BLaER1 treated with 17β-estradiol and CSF1 and Interleukin-3, amounts not matched to agents 10 nM and 100 nM (cell line): ENCODE measurements around the gene FBRS.
"Not testable (repeated sequence)": the region's sequence is repeated elsewhere in the genome, so short reads cannot be mapped to it uniquely, and the experiment has no call there.

Experiments used
- H3K27ac ChIP-seq, 11 experiments: shearing (Covaris generic); formaldehyde crosslinking; 2 replicates each; pipeline ENCODE4 v1.8.1; 2022
- H3K27me3 ChIP-seq, 11 experiments: shearing (Covaris generic); formaldehyde crosslinking; 2 replicates each; pipeline ENCODE4 v1.8.1; 2022
- H3K36me3 ChIP-seq, 11 experiments: shearing (Covaris generic); formaldehyde crosslinking; 2 replicates each; pipeline ENCODE4 v1.8.1; 2022
- H3K4me1 ChIP-seq, 10 experiments: shearing (Covaris generic); formaldehyde crosslinking; 2 replicates each; pipeline ENCODE4 v1.8.1; 2022
- H3K4me2 ChIP-seq, 11 experiments: shearing (Covaris generic); formaldehyde crosslinking; 2 replicates each; pipeline ENCODE4 v1.8.1; 2022
- H3K4me3 ChIP-seq, 10 experiments: shearing (Covaris generic); formaldehyde crosslinking; 2 replicates each; pipeline ENCODE4 v1.8.1; 2022
- H3K9ac ChIP-seq, 11 experiments: shearing (Covaris generic); formaldehyde crosslinking; 2 replicates each; pipeline ENCODE4 v1.8.1; 2022
- H3K9me3 ChIP-seq, 11 experiments: shearing (Covaris generic); formaldehyde crosslinking; replicated peaks in 1 of 11; 2 replicates each; pipeline ENCODE4 v1.8.1; 2022
- H4K20me1 ChIP-seq, 11 experiments: shearing (Covaris generic); formaldehyde crosslinking; 2 replicates each; pipeline ENCODE4 v1.8.1; 2022
- Cebpa-rat ChIP-seq, 11 experiments: shearing (Covaris generic); IDR thresholded peaks; 2 replicates each; pipeline ENCODE4 v1.8.1; 2022

Gene FBRS

DNA sequence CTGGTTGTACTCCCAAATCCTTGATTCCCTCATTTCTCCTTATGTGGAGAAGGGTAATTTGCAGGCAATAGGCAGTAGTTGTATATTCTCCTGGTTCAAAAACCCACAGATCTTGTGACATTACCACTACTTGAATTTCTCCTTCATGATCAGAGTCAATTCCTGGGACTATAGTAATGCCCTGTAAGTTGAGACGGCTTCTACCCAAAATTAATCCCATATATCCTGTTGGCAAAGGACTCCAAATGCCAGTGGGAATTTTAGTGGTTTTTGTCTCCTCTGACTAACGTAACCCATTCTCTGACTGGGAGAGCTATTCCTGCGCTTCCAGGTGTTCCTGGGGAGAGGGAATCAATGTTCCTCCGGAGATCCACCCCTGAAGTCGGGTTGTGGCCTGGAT lies 36.5 kb upstream of the FBRS start:
- Histone ChIP-seq H3K27ac (no peak overlapping the region), H3K36me3 (no peaks in the 10 kb centered on the region), H3K4me2 (no peak overlapping the region), H3K4me3 (no peak overlapping the region), H3K9ac (no peak overlapping the region), H3K27me3 (no peaks in the 10 kb centered on the region), H3K9me3 (peaks cover 18 to 46% (median 37%) of the 10 kb centered on the region in 11 experiments; a peak in 21 of 22 replicates), H4K20me1 (no peaks in the 10 kb centered on the region), H3K4me1 (peaks cover 0 to 33% (median 26%) of the 10 kb centered on the region in 10 experiments; a peak in 17 of 20 replicates)
- no peak for TF ChIP-seq Cebpa-rat (IDR thresholded peaks at IDR 0.05)

DNA sequence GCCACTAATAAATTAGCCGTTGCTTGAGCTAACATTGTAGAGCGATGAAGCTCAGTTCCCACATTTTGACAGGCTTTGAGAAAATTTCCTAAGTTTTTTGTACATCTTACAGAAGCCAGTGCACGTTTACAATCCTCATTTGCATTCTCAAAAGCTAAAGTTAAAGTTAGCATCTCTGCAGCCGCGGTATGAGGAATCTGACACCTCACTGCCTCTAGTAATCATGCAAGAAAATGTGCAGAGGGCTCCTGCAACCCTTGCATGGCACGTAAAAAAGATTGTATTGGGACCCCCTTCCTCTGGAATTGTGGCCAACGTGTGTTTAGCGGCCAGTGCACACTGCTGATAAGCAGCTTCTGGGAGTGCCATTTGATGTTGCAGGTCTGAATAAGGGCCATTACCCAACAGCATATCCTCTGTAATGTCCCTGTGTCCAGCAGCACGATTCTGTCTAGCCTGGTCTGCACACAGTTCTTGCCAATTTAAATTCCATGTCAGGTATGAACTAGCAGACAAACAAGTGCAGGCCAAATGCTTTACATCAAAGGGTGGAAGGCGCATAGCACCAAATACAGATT lies 35.7 kb upstream of the FBRS start:
- Histone ChIP-seq H3K36me3 (no peaks in the 10 kb centered on the region), H3K4me2 (no peak overlapping the region), H3K9me3 (peaks cover 18 to 38% (median 30%) of the 10 kb centered on the region in 11 experiments; a peak in 21 of 22 replicates), H3K4me3 (no peak overlapping the region), H3K9ac (no peak overlapping the region), H3K27me3 (no peaks in the 10 kb centered on the region), H4K20me1 (no peaks in the 10 kb centered on the region), H3K4me1 (peaks cover 0 to 38% (median 27%) of the 10 kb centered on the region in 10 experiments; a peak in 17 of 20 replicates), H3K27ac (no peak overlapping the region)
- no peak for TF ChIP-seq Cebpa-rat (IDR thresholded peaks at IDR 0.05)

DNA sequence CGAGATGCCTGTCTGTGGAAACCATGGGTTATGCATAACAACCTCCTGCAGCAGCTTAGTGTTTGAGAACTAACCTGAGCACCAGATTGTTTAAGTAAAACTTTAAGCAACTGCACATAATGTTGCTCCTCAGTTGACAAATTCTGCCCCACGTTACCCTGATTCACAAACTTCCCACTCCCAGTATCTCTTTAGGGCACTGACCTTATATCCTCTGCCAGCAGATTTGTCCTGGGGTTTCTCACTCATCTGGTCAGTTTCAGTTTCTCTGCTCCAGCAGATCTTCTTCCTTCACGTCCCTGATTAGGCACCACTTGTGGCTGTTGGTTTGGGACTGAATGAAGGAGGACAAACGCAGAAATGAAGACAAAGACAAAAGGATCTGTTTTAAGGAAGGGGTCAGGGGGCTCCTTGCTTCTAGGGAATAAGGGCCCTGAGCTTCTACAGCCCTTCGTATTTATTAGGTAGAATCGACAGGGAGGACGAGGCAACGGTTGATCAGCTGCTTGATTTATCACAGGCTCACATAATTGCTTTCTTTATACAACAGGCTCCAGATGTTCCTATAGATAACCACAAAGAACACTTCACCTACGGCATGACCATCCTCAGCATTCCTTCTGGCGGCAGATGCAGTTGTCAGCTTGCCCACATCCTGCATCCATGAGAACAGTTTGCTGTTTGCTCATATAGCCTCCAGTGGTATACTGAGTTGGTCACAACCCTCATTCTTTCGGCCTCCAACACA lies 34.5 kb upstream of the FBRS start:
- H4K20me1 ChIP-seq = no peaks in the 10 kb centered on the region
- no peak overlapping the region for H3K4me2 ChIP-seq
- H3K36me3 ChIP-seq = no peaks in the 10 kb centered on the region
- H3K9me3 ChIP-seq = peaks cover 9 to 27% (median 18%) of the 10 kb centered on the region in 11 experiments; a peak in 21 of 22 replicates
- no peak overlapping the region for H3K27ac ChIP-seq
- no peaks in the 10 kb centered on the region for H3K27me3 ChIP-seq
- H3K9ac ChIP-seq = no peak overlapping the region
- peaks cover 7 to 38% (median 24%) of the 10 kb centered on the region in 10 experiments; a peak in 19 of 20 replicates for H3K4me1 ChIP-seq
- no peak for TF ChIP-seq Cebpa-rat (IDR thresholded peaks at IDR 0.05)
- no peak overlapping the region for H3K4me3 ChIP-seq

DNA sequence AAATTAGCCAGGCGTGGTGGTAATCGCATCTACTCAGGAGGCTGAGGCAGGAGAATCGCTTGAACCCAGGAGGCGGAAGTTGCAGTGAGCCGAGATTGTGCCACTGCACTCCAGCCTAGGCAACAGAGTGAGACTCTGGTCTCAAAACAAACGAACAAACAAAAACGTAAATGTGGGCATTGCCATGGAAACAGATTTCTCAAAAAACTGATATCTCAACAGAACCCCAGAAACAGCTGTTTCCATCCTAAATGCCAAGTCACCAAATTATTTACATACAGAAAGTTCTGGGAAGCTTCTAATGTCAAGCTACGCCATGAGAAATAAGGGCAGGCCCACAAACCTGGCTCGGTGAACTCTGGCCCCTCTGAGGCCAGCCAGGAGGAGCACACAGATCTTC lies 32.0 kb upstream of the FBRS start:
- no peaks in the 10 kb centered on the region for H4K20me1 ChIP-seq
- peak overlapping the region in 2 of 11 experiments; percentile 1 to 25; a peak in 1 of 22 replicates for H3K27ac ChIP-seq
- no peaks in the 10 kb centered on the region for H3K36me3 ChIP-seq
- peaks cover 0 to 23% (median 12%) of the 10 kb centered on the region in 10 experiments; a peak in 16 of 20 replicates for H3K4me1 ChIP-seq
- no peaks in the 10 kb centered on the region for H3K27me3 ChIP-seq
- H3K4me2 ChIP-seq = peak overlapping the region in 6 of 11 experiments; percentile 9 to 43 (median 22); a peak in 5 of 22 replicates
- H3K9me3 ChIP-seq = peaks cover 4 to 20% (median 13%) of the 10 kb centered on the region in 11 experiments; a peak in 18 of 22 replicates
- no peak for TF ChIP-seq Cebpa-rat (IDR thresholded peaks at IDR 0.05)
- H3K9ac ChIP-seq = no peak overlapping the region
- H3K4me3 ChIP-seq = no peak overlapping the region

DNA sequence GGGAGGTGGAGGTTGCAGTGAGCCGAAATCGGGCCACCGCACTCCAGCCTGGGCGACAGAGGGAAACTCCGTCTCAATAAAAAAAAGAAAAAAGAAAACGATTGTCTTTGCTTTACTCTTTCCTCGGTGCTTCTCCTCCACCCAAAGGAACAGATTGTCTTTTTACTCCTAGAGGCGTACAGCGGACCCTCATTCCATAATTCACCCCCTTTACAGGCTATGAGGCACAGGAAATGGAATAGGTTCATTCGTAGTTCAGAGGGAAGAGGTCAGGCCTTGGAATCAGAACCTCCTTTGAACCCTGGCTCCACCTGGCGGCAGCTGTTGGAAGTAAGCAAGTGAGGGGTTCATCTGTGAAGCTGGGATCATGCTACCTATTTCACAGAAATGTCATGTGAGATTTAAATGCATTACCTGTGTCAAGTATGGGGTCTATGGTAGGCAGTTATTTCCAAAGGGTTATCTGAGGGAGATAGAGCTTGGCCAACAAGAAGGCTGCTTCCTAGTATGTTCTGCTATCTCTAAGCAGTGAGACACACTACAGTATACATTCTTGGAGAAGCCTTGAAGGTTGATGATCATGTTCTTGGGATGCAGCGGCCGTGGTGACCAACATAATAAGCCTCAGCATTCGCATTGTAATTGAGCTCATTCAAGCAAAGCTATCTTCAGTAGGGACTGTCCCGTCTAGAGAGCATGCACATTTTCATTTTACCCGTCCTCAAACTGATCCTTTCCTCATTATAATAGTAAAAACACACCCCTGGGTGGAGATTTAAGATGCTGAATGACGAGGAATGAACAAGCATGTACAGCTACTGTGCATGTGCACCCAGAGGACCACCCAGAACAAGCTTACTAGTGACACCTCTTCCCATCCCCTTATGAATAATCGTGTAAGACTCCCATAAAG lies 29.3 kb upstream of the FBRS start:
- peaks cover 7 to 31% (median 22%) of the 10 kb centered on the region in 10 experiments for H3K4me1 ChIP-seq
- H3K9ac ChIP-seq = peak overlapping the region in 2 of 11 experiments; percentile 4 to 33; a peak in 1 of 22 replicates
- no peaks in the 10 kb centered on the region for H3K36me3 ChIP-seq
- H3K27me3 ChIP-seq = no peaks in the 10 kb centered on the region
- TF ChIP-seq Cebpa-rat (IDR thresholded peaks at IDR 0.05) = no peak
- H3K27ac ChIP-seq = no peak overlapping the region; a peak in 1 of 22 replicates
- peak overlapping the region in 10 of 11 experiments; percentile 2 to 72 (median 36); a peak in 13 of 22 replicates for H3K4me2 ChIP-seq
- H4K20me1 ChIP-seq = no peaks in the 10 kb centered on the region
- peaks cover 3 to 9% (median 7%) of the 10 kb centered on the region in 11 experiments; a peak in 18 of 22 replicates for H3K9me3 ChIP-seq
- H3K4me3 ChIP-seq = no peak overlapping the region

DNA sequence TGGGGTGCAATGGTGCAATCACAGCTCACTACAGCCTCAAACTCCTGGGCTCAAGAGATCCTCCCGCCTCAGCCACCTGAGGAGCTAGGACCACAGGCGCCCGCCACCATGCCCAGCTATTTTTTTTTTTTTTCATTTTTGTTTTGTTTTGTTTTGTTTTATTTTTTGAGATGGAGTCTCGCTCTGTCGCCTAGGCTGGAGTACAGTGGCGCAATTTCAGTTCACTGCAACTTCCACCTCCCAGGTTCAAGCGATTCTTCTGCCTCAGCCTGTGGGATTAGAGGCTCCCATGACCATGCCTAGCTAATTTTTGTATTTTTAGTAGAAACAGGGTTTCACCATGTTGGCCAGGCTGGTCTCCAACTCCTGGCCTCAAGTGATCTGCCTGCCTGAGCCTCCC lies 25.8 kb upstream of the FBRS start:
- H3K27me3 ChIP-seq, H3K4me2 ChIP-seq, H3K9ac ChIP-seq, H3K9me3 ChIP-seq, H3K36me3 ChIP-seq, H4K20me1 ChIP-seq, H3K27ac ChIP-seq, H3K4me3 ChIP-seq: not testable (repeated sequence)
- peaks cover 27 to 47% (median 37%) of the 10 kb centered on the region in 10 experiments for H3K4me1 ChIP-seq

DNA sequence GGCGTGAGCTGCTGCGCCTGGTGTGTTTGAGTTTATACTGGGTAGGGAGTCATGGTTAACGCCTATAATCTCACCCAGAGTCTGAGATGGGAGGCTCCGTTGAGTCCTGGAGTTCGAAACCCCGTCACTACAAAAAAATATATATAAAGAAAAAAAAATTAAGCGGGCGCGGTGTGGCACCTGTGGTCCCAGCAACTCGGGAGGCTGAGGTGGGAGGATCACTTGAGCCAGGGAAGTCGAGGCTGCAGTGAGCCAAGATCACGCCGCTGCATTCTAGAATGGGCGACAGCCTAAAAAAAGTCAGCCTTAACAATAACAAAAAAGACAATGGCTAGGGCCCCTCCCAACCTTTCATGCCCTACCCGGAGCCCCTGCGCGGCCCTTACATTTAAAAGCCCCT lies 24.7 kb upstream of the FBRS start:
- Histone ChIP-seq H4K20me1 (no peaks in the 10 kb centered on the region), H3K27me3 (no peaks in the 10 kb centered on the region), H3K4me3 (peak overlapping the region; percentile 63 to 86 (median 78)), H3K4me1 (peaks cover 27 to 43% (median 33%) of the 10 kb centered on the region in 10 experiments), H3K9me3 (no peaks in the 10 kb centered on the region), H3K27ac (peak overlapping the region; percentile 86 to 94 (median 91)), H3K4me2 (peak overlapping the region; percentile 59 to 97 (median 84)), H3K36me3 (no peaks in the 10 kb centered on the region), H3K9ac (peak overlapping the region; percentile 80 to 94 (median 87))
- TF ChIP-seq Cebpa-rat (IDR thresholded peaks at IDR 0.05) = no peak

DNA sequence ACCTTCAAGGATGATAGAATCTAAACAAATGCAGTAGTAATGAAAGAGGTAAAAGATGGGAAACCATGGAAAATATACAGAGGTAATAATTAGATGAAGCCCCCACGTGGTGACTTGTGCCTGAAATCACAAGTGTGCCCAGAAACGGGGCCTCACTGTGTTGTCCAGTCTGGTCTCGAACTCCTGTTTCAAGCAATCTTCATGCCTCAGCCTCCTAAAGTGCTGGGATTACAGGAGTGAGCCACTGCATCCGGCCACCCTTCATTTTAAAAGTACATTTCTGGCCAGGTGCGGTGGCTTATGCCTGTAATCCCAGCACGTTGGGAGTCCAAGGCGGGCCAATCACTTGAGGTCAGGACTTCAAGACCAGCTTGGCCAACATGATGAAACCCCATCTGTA lies 21.6 kb upstream of the FBRS start:
- Histone ChIP-seq H3K9me3 (no peaks in the 10 kb centered on the region), H3K36me3 (no peaks in the 10 kb centered on the region), H3K9ac (peak overlapping the region in 6 of 11 experiments; percentile 0 to 94 (median 87); a peak in 5 of 22 replicates), H3K27me3 (no peaks in the 10 kb centered on the region), H3K27ac (peak overlapping the region in 2 of 11 experiments; percentile 24 to 29; a peak in 2 of 22 replicates), H4K20me1 (no peaks in the 10 kb centered on the region), H3K4me2 (peak overlapping the region; percentile 77 to 97 (median 91); a peak in 18 of 22 replicates), H3K4me1 (peaks cover 27 to 41% (median 31%) of the 10 kb centered on the region in 10 experiments), H3K4me3 (no peak overlapping the region)
- TF ChIP-seq Cebpa-rat (IDR thresholded peaks at IDR 0.05) = no peak

DNA sequence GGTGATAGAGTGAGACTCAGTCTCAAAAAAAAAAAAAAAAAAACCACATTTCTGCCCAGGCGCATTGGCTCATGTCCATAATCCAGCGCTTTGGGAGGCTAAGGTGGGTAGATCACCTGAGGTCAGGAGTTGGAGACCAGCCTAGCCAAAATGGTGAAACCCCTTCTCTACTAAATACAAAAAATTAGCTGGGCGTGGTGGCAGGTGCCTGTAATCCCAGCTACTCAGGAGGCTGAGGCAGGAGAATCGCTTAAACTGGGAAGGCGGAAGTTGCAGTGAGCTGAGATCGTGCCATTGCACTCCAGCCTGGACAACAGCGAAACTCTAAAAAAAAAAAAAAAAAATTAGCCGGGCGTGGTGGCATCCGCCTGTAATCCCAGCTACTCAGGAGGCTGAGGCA lies 21.1 kb upstream of the FBRS start:
- not testable (repeated sequence) for H3K27ac ChIP-seq, H3K4me3 ChIP-seq, H3K27me3 ChIP-seq, H3K9ac ChIP-seq, H3K36me3 ChIP-seq, H4K20me1 ChIP-seq, H3K9me3 ChIP-seq
- H3K4me1 ChIP-seq = peaks cover 27 to 41% (median 31%) of the 10 kb centered on the region in 10 experiments
- H3K4me2 ChIP-seq = peak overlapping the region in 5 of 11 experiments; percentile 81 to 97 (median 92); a peak in 4 of 22 replicates
